Measurements from ENCODE around the gene GUCA2B.
A peak's percentile ranks its signal among the peaks of the same experiment; 100 is the strongest.

GUCA2B gene

GRCh38 chr1:42143896-42144710 is 9.1 kb upstream of the GUCA2B start:
- no peak for DNase-seq

- DNase-seq, result no peak
Measured at GRCh38 chr1:42144711-42145388, 8.4 kb upstream of the GUCA2B start.

DNA sequence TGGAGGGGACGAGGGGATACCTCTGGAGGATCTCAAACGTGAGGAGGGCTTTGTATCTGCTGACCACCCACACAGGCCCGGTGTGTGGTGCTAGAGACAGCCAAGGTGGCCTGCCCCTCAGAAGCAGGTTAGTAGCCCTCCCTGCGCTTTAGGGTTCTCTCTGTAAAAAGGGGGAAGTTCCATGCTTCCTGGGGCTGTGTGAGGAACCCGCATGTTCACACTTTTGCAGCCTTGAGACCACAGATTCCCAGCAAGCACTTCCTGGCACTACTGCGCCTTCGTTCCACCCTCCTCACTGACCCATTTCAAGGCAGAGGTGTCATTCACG is 7.9 kb upstream of the GUCA2B start:
- DNase-seq, result no peak

GRCh38 chr1:42145764-42146625 is 7.2 kb upstream of the GUCA2B start:
- DNase-seq, result no peak

GRCh38 chr1:42146626-42147320 is 6.4 kb upstream of the GUCA2B start:
- peak; percentile 50 for DNase-seq

DNA sequence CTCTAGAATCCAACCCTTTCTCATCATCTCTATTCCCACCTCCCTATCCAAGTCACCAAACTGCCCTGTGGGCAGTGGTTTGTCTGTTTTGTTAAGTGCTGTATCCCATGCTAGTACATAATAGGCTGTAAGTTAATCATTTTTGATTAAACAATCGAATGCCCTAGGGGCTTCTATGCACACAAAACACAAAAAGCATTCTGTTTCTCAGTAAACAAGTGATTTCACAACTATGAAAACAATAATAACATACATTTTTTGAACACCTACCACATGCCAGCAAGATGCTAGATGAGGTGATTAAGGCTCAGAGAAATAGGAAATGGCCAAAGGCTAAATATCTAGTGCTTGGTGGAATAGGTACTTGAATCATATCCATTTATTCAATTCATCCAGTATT is 5.0 kb upstream of the GUCA2B start:
- DNase-seq, result no peak

DNA sequence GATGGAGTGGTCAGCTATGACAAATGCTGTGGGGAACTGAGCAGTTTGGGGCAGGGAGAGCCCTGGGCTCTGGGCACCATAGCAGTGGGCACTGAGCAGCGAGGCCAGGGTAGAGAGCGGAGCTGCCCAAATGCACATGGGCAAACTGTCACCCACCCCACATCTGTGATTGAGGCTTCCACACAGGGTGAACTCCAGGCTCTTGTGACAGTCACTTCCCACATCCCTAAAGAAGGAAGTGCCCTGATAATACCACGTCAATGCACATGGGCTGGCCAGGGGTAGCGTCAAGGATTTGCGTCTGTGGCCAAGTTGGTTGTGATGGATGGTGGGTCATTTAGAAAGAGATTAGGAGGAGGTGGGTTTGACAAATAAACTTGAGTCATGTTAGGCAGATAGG is 2.6 kb upstream of the GUCA2B start:
- DNase-seq, result no peak

- DNase-seq, result no peak
Measured at GRCh38 chr1:42152119-42152518, 1.1 kb upstream of the GUCA2B start.

GRCh38 chr1:42153624-42154023 is 414 bp downstream of the GUCA2B start:
- DNase-seq, result no peak

DNA sequence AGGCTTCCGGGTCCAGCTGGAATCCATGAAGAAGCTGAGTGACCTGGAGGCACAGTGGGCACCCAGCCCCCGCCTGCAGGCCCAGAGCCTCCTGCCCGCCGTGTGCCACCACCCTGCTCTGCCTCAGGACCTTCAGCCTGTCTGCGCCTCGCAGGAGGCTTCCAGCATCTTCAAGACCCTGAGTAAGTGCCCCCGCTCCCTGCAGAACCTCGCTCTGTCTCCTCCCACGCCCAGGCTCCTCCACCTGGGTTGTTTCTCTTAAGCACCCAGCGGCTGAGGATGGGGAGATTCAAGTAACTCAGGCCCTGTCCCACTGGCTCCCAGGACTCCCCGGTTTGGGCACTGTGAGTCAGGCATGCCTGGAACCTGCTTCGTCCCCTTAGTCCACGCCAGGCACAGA is 1.5 kb downstream of the GUCA2B start:
- no peak for DNase-seq

DNA sequence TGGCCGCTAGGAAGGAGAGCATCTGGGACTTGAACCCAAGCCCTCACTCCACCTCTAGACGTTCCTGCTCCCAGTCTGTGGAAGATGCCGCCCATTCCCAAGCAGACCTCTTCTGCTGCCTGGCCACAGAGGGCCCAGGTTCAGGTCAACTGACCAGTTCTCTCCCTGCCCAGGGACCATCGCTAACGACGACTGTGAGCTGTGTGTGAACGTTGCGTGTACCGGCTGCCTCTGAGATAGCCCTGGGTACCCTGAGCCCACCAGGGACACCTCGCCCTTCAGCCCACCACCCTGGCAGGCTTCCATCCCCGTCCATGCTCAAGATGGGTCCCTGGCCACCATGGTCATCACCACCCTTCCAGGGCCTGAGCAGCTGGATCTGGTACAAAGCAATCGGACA is 2.2 kb downstream of the GUCA2B start:
- DNase-seq, result no peak

- no peak for DNase-seq
Measured at GRCh38 chr1:42157667-42158066, 4.5 kb downstream of the GUCA2B start.

GRCh38 chr1:42158189-42158588 is 5.0 kb downstream of the GUCA2B start:
- DNase-seq, result peak; percentile 38

GRCh38 chr1:42162181-42162580 is 9.0 kb downstream of the GUCA2B start:
- DNase-seq, result no peak

GRCh38 chr1:42163114-42163513 is 9.9 kb downstream of the GUCA2B start:
- DNase-seq, result no peak

GRCh38 chr1:42163536-42164503 is 10.6 kb downstream of the GUCA2B start:
- DNase-seq, result no peak

- no peak for DNase-seq
Measured at GRCh38 chr1:42164551-42165420, 11.6 kb downstream of the GUCA2B start, which contains the start of gene GUCA2A. GUCA2A (minus strand) TSS chr1:42164745; CDS start chr1:42164712, 33 bp downstream.

DNA sequence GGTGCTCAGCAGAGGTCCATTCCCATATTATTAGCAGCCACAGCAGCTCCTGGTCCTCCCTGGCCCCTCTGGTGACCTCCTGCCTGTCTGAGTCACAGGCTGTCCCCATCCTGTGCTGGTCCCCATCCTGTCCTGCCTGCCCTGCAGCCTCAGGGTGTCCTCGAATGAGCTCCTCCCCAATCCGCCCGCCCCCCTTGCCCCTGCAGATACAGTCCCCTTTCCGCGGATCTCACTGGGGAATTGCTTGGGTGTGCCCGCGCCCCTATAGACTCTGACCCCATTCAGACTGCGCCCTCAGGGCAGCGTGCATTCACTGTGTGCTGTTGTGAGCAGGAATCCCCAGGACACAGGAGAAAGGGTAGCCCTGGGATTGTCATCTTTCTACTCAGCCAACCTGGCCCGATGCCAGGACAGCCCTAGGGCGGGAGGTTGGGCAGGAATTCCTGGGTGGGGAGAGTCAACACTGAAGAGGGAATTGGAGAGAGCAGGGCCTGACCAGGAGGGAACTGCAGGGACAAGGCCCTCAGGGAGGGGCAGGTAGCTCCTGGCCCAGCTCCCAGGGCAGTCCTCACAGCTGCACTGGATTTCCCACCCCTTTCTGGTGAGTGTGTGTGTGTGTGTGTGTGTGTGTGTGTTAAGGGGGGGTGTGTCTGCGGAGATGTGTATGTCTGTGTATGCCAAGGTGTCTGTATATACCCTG is 12.5 kb downstream of the GUCA2B start:
- DNase-seq, result peak; percentile 74

DNA sequence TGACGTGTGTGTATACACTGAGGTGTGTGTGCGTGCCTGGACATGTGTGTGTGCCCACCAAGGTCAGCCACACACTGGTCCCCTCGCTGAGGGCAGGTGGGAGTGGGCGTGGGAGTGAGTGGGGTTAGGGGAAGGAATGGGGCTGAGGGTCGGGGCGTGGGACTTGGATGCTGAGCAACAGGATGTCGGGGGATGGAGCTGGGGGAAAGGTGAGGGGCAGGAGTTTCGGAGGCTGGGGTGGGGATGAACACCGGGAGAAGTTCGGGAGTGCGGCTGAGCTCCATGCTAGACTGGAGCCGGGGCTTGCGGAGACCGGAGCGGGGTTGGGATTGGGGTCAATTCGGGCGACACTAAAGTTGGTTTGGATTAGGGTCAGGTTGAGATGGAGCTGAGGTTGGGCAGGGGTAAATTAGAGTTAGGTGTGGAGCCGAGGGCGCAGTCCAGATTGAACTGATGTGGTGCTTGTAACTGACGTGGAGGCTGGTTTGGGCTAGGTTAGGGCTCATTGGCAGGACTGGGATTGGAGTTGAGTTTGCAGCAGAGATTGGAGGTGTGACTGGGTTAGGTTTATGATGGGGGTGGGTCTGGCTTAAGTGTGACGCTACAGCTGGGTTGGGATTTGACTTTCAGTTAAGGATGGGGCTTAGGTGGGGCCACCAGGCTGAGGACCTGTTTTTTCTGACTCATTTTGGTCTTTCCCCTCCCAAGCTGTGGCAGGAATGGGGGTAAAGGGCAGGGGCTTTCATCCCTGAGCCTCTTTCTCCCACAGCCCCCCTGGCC is 14.6 kb downstream of the GUCA2B start:
- DNase-seq, result no peak

All from fibroblast of skin of scalp (primary cell).